Liver (tissue), 9 donors: ENCODE results near the gene SKA3. TPM values are rescaled to one million over a fixed set of nuclear protein-coding genes. Genes with fewer than 3 reads are reported as not detected.

Experiments
- DNase-seq: peaks from one replicate; pipeline ENCODE4 v3.0.0-alpha.2; 2017; ENCODE audit warnings: low spot score
- H3K27ac ChIP-seq, 2 donors: one replicate each; pipeline ENCODE4 v1.7.0; 2013; ENCODE audit warnings: inconsistent platforms in 2 of 2, low read length in 2 of 2, control low read depth in 1 of 2, low read depth in 1 of 2, mild to moderate bottlenecking in 1 of 2
- H3K27me3 ChIP-seq, 4 donors: one replicate each; pipeline versions ENCODE4 v1.6.1 to v1.7.0; 2013; ENCODE audit warnings: low read length in 3 of 4, inconsistent platforms in 1 of 4, mild to moderate bottlenecking in 1 of 4, moderate library complexity in 1 of 4; ENCODE audit not compliant: control insufficient read depth in 4 of 4, insufficient read depth in 4 of 4
- H3K36me3 ChIP-seq, 4 donors: one replicate each; pipeline versions ENCODE4 v1.6.1 to v1.7.0; 2013; ENCODE audit warnings: low read length in 3 of 4, mild to moderate bottlenecking in 3 of 4, low read depth in 1 of 4, moderate library complexity in 1 of 4; ENCODE audit not compliant: control insufficient read depth in 4 of 4, insufficient read depth in 3 of 4
- H3K4me1 ChIP-seq, 4 donors: one replicate each; pipeline versions ENCODE4 v1.6.1 to v1.7.0; 2013; ENCODE audit warnings: low read length in 3 of 4, mild to moderate bottlenecking in 3 of 4, moderate library complexity in 1 of 4; ENCODE audit not compliant: control insufficient read depth in 4 of 4, insufficient read depth in 4 of 4
- H3K4me3 ChIP-seq, 3 donors: one replicate each; pipeline versions ENCODE4 v1.6.1 to v1.7.0; 2013; ENCODE audit warnings: low read length in 3 of 3, control low read depth in 1 of 3, low read depth in 1 of 3, mild to moderate bottlenecking in 1 of 3
- H3K9ac ChIP-seq, 2 donors: one replicate each; pipeline ENCODE4 v1.7.0; 2013; ENCODE audit warnings: low read length in 2 of 2, mild to moderate bottlenecking in 2 of 2, moderate library complexity in 2 of 2, control low read depth in 1 of 2, low read depth in 1 of 2
- H3K9me3 ChIP-seq, 4 donors: one replicate each; pipeline versions ENCODE4 v1.6.1 to v1.7.0; 2013; ENCODE audit warnings: low read length in 3 of 4; ENCODE audit not compliant: control insufficient read depth in 4 of 4
- EGR1 ChIP-seq, 2 donors: IDR thresholded peaks; 2 replicates each; pipeline ENCODE4 v1.6.1; 2016 to 2018; ENCODE audit warnings: antibody characterized with exemption in 2 of 2, low read depth in 2 of 2
- FOXA1 ChIP-seq: IDR thresholded peaks from 2 replicates; pipeline ENCODE4 v1.6.1; 2016; ENCODE audit warnings: antibody characterized with exemption
- FOXA2 ChIP-seq: IDR thresholded peaks from 2 replicates; pipeline ENCODE4 v1.6.1; 2016; ENCODE audit warnings: antibody characterized with exemption
- GABPA ChIP-seq, 2 donors: IDR thresholded peaks in 1 of 2; conservative IDR thresholded peaks in 1 of 2; 2 replicates each; pipeline ENCODE4 v1.6.1; 2016; ENCODE audit warnings: antibody characterized with exemption in 2 of 2, mild to moderate bottlenecking in 1 of 2, moderate library complexity in 1 of 2
- HNF4A ChIP-seq, 2 donors: conservative IDR thresholded peaks; 2 replicates each; pipeline ENCODE4 v1.6.1; 2016; ENCODE audit warnings: antibody characterized with exemption in 2 of 2, mild to moderate bottlenecking in 2 of 2
- HNF4G ChIP-seq: IDR thresholded peaks from 2 replicates; pipeline ENCODE4 v1.6.1; 2016; ENCODE audit warnings: antibody characterized with exemption
- JUND ChIP-seq, 2 donors: IDR thresholded peaks; 2 replicates each; pipeline ENCODE4 v1.6.1; 2016; ENCODE audit warnings: antibody characterized with exemption in 2 of 2
- NR2F2 ChIP-seq: IDR thresholded peaks from 2 replicates; pipeline ENCODE4 v1.6.1; 2016; ENCODE audit warnings: antibody characterized with exemption
- RAD21 ChIP-seq, 2 donors: IDR thresholded peaks; 2 replicates each; pipeline ENCODE4 v1.6.1; 2016; ENCODE audit warnings: antibody characterized with exemption in 2 of 2, mild to moderate bottlenecking in 2 of 2
- RXRA ChIP-seq, 2 donors: IDR thresholded peaks; 2 replicates each; pipeline ENCODE4 v1.6.1; 2017 to 2018; ENCODE audit warnings: antibody characterized with exemption in 2 of 2, mild to moderate bottlenecking in 1 of 2
- SP1 ChIP-seq: IDR thresholded peaks from 2 replicates; pipeline ENCODE4 v1.6.1; 2018; ENCODE audit warnings: antibody characterized with exemption, mild to moderate bottlenecking
- TAF1 ChIP-seq: conservative IDR thresholded peaks from 2 replicates; pipeline ENCODE4 v1.6.1; 2016; ENCODE audit warnings: antibody characterized with exemption, mild to moderate bottlenecking
- YY1 ChIP-seq: IDR thresholded peaks from 2 replicates; pipeline ENCODE4 v1.6.1; 2016; ENCODE audit warnings: antibody characterized with exemption, mild to moderate bottlenecking
- WGBS: extraction: QIAGEN DNeasy Blood & Tissue Kit; methylation state at CpG from one replicate; pipeline ENCODE4 v1.1.7; 2013; 5-methylcytosine and 5-hydroxymethylcytosine counted together
- polyA plus RNA-seq, 2 donors: library from polyadenylated mRNA; stranded (reverse) in 1 of 2; unstranded in 1 of 2; fragments of 200-250 nt in 1 of 2; fragments of >200 nt in 1 of 2; fragmentation: Nextera tagmentation in 1 of 2; extraction: Ambion mirVana in 1 of 2; gene quantifications; one replicate each; pipeline versions ENCODE4 v1.2.1 to v1.2.3, GENCODE V29; 2013 to 2015
- total RNA-seq, 2 donors: library from RNA; depleted of rRNA; stranded (reverse); fragments of >200 nt; gene quantifications; one replicate each; pipeline ENCODE4 v1.2.3, GENCODE V29; 2014
- TF ChIP-seq, protein P1 (sequence below): IDR thresholded peaks from 2 replicates; pipeline ENCODE4 v1.6.1; 2016; ENCODE audit warnings: antibody characterized with exemption
- TF ChIP-seq, protein P2 (sequence below): IDR thresholded peaks from 2 replicates; pipeline ENCODE4 v1.6.1; 2016; ENCODE audit warnings: antibody characterized with exemption
- TF ChIP-seq, protein P3 (sequence below): IDR thresholded peaks from 2 replicates; pipeline ENCODE4 v1.6.1; 2016; ENCODE audit warnings: antibody characterized with exemption
- TF ChIP-seq, protein P4 (sequence below): fragments of 150-350 bp; IDR thresholded peaks from 2 replicates; pipeline ENCODE4 v1.5.1; 2017; ENCODE audit warnings: improper control_type of control experiment, low read depth, low read length; ENCODE audit not compliant: missing input control
- TF ChIP-seq, protein P5 (sequence below): IDR thresholded peaks from 2 replicates; pipeline ENCODE4 v1.6.1; 2016; ENCODE audit warnings: antibody characterized with exemption, mild to moderate bottlenecking
- donor health status: healthy.
- donor health status: healthy.
- donor health status: healthy.
- donor health status: healthy.
- donor health status: healthy.

The SKA3 gene
- total and polyA plus RNA-seq, 4 donors = under 0.01 to 4.9 (median 0.52) TPM

DNA sequence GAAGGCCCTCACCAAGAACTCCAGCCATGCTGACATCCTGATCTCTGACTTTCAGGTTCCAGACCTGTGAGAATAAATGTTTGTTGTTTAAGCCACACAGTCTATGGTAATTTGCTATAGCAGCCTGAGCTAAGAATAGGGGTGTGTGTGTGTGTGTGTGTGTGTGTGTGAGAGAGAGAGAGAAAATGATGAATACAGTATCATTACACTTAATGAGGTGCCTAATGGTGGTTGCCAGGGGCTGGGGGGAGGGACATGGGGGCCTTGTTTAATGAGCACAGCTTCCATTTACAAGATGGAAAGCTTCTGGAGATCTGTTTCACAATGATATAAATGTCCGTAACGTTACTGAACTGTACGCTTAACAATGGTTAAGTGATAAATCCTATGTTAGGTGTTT lies 61.1 kb downstream of the SKA3 start:
- Histone ChIP-seq H3K9me3 (no peaks in the 10 kb centered on the region), H3K4me1 (no peaks in the 10 kb centered on the region), H3K9ac (no peak overlapping the region), H3K4me3 (no peak overlapping the region), H3K27ac (no peak overlapping the region), H3K27me3 (no peaks in the 10 kb centered on the region), H3K36me3 (no peaks in the 10 kb centered on the region)
- WGBS = 93% methylated on average over 3 of the region's 3 CpGs
- no peak for DNase-seq
- TF ChIP-seq GABPA (IDR thresholded peaks at IDR 0.05 in 1 of 2, conservative IDR thresholded peaks at IDR 0.05 in 1 of 2) = no peak
- TF ChIP-seq SP1 = no peak
- TF ChIP-seq TAF1 = no peak
- TF ChIP-seq HNF4G = no peak
- TF ChIP-seq, protein P1, sequence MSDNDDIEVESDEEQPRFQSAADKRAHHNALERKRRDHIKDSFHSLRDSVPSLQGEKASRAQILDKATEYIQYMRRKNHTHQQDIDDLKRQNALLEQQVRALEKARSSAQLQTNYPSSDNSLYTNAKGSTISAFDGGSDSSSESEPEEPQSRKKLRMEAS = no peak
- TF ChIP-seq, protein P2, sequence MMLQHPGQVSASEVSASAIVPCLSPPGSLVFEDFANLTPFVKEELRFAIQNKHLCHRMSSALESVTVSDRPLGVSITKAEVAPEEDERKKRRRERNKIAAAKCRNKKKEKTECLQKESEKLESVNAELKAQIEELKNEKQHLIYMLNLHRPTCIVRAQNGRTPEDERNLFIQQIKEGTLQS = no peak
- no peak for TF ChIP-seq FOXA2
- TF ChIP-seq, protein P3, sequence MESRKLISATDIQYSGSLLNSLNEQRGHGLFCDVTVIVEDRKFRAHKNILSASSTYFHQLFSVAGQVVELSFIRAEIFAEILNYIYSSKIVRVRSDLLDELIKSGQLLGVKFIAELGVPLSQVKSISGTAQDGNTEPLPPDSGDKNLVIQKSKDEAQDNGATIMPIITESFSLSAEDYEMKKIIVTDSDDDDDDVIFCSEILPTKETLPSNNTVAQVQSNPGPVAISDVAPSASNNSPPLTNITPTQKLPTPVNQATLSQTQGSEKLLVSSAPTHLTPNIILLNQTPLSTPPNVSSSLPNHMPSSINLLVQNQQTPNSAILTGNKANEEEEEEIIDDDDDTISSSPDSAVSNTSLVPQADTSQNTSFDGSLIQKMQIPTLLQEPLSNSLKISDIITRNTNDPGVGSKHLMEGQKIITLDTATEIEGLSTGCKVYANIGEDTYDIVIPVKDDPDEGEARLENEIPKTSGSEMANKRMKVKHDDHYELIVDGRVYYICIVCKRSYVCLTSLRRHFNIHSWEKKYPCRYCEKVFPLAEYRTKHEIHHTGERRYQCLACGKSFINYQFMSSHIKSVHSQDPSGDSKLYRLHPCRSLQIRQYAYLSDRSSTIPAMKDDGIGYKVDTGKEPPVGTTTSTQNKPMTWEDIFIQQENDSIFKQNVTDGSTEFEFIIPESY = no peak
- no peak for TF ChIP-seq YY1
- TF ChIP-seq EGR1 (IDR thresholded peaks at IDR 0.05; ENCODE audit: low read depth in 2 of 2) = no peak
- no peak for TF ChIP-seq FOXA1
- no peak for TF ChIP-seq JUND (IDR thresholded peaks at IDR 0.05)

DNA sequence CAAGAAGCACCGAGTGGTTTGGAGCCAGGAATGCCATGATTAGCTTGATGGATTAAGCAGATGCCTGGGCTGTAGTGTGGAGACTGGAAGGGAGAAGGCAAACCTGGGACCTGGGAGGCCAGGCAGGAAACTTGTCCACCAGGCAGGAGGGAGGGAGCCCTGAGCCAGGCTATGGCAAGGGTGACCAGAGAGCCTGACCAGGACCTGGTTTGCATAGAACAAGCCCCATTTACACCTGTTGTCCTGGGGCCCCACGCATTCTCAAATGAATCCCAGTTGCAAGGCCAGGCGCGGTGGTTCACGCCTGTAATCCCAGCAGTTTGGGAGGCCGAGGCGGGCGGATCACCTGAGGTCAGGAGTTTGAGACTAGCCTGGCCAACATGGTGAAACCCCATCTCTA lies 64.8 kb downstream of the SKA3 start:
- no peak for DNase-seq
- Histone ChIP-seq H3K4me3 (no peak overlapping the region), H3K36me3 (no peaks in the 10 kb centered on the region), H3K27ac (no peak overlapping the region), H3K4me1 (no peaks in the 10 kb centered on the region), H3K27me3 (no peaks in the 10 kb centered on the region), H3K9ac (no peak overlapping the region), H3K9me3 (no peaks in the 10 kb centered on the region)
- 90% methylated on average over 8 of the region's 8 CpGs for WGBS
- no peak for TF ChIP-seq HNF4A (conservative IDR thresholded peaks at IDR 0.05)
- TF ChIP-seq RXRA (IDR thresholded peaks at IDR 0.05) = no peak
- TF ChIP-seq RAD21 (IDR thresholded peaks at IDR 0.05) = no peak
- TF ChIP-seq, protein P4, sequence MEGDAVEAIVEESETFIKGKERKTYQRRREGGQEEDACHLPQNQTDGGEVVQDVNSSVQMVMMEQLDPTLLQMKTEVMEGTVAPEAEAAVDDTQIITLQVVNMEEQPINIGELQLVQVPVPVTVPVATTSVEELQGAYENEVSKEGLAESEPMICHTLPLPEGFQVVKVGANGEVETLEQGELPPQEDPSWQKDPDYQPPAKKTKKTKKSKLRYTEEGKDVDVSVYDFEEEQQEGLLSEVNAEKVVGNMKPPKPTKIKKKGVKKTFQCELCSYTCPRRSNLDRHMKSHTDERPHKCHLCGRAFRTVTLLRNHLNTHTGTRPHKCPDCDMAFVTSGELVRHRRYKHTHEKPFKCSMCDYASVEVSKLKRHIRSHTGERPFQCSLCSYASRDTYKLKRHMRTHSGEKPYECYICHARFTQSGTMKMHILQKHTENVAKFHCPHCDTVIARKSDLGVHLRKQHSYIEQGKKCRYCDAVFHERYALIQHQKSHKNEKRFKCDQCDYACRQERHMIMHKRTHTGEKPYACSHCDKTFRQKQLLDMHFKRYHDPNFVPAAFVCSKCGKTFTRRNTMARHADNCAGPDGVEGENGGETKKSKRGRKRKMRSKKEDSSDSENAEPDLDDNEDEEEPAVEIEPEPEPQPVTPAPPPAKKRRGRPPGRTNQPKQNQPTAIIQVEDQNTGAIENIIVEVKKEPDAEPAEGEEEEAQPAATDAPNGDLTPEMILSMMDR = no peak
- TF ChIP-seq, protein P2 = no peak
- TF ChIP-seq, protein P5, sequence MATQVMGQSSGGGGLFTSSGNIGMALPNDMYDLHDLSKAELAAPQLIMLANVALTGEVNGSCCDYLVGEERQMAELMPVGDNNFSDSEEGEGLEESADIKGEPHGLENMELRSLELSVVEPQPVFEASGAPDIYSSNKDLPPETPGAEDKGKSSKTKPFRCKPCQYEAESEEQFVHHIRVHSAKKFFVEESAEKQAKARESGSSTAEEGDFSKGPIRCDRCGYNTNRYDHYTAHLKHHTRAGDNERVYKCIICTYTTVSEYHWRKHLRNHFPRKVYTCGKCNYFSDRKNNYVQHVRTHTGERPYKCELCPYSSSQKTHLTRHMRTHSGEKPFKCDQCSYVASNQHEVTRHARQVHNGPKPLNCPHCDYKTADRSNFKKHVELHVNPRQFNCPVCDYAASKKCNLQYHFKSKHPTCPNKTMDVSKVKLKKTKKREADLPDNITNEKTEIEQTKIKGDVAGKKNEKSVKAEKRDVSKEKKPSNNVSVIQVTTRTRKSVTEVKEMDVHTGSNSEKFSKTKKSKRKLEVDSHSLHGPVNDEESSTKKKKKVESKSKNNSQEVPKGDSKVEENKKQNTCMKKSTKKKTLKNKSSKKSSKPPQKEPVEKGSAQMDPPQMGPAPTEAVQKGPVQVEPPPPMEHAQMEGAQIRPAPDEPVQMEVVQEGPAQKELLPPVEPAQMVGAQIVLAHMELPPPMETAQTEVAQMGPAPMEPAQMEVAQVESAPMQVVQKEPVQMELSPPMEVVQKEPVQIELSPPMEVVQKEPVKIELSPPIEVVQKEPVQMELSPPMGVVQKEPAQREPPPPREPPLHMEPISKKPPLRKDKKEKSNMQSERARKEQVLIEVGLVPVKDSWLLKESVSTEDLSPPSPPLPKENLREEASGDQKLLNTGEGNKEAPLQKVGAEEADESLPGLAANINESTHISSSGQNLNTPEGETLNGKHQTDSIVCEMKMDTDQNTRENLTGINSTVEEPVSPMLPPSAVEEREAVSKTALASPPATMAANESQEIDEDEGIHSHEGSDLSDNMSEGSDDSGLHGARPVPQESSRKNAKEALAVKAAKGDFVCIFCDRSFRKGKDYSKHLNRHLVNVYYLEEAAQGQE = no peak
- no peak for TF ChIP-seq NR2F2
- TF ChIP-seq, protein P3 = no peak
- no peak for TF ChIP-seq YY1
- TF ChIP-seq EGR1 (IDR thresholded peaks at IDR 0.05; ENCODE audit: low read depth in 2 of 2) = no peak
- TF ChIP-seq JUND (IDR thresholded peaks at IDR 0.05) = no peak
- no peak for TF ChIP-seq FOXA1
- TF ChIP-seq, protein P1 = no peak
- TF ChIP-seq FOXA2 = no peak
- TF ChIP-seq TAF1 = no peak
- TF ChIP-seq HNF4G = no peak
- no peak for TF ChIP-seq SP1
- no peak for TF ChIP-seq GABPA (IDR thresholded peaks at IDR 0.05 in 1 of 2, conservative IDR thresholded peaks at IDR 0.05 in 1 of 2)
